GM19372 (cell line): Measurements from ENCODE around the gene STIMATE.

Experiments
- ATAC-seq: cut with Tn5 transposase; IDR thresholded peaks from one replicate; pipeline ENCODE4 v1.9.1; 2021; ENCODE audit warnings: mild to moderate bottlenecking, low read depth, moderate library complexity; ENCODE audit not compliant: unreplicated experiment

The STIMATE gene

GRCh38 chr3:52895418-52895817 is 1.9 kb downstream of the STIMATE start:
- no peak for ATAC-seq

GRCh38 chr3:52894756-52895155 is 2.6 kb downstream of the STIMATE start:
- ATAC-seq = no peak

GRCh38 chr3:52893723-52894122 is 3.6 kb downstream of the STIMATE start:
- ATAC-seq = no peak

- no peak for ATAC-seq
Measured at GRCh38 chr3:52892625-52893311, 4.6 kb downstream of the STIMATE start.

- ATAC-seq = no peak
Measured at GRCh38 chr3:52892290-52892624, 5.1 kb downstream of the STIMATE start.

- ATAC-seq = no peak
Measured at GRCh38 chr3:52891615-52892081, 5.7 kb downstream of the STIMATE start.

- no peak for ATAC-seq
Measured at GRCh38 chr3:52891164-52891563, 6.2 kb downstream of the STIMATE start.

GRCh38 chr3:52890735-52891134 is 6.6 kb downstream of the STIMATE start:
- no peak for ATAC-seq

- ATAC-seq = no peak
Measured at GRCh38 chr3:52889901-52890300, 7.4 kb downstream of the STIMATE start.

GRCh38 chr3:52887166-52887565 is 10.2 kb downstream of the STIMATE start:
- no peak for ATAC-seq

- no peak for ATAC-seq
Measured at GRCh38 chr3:52886049-52886730, 11.2 kb downstream of the STIMATE start.

- ATAC-seq = no peak
Measured at GRCh38 chr3:52882377-52882776, 15.0 kb downstream of the STIMATE start.

GRCh38 chr3:52881871-52882270 is 15.5 kb downstream of the STIMATE start:
- ATAC-seq = no peak

GRCh38 chr3:52880474-52880873 is 16.9 kb downstream of the STIMATE start:
- no peak for ATAC-seq

GRCh38 chr3:52880047-52880446 is 17.3 kb downstream of the STIMATE start:
- no peak for ATAC-seq

- no peak for ATAC-seq
Measured at GRCh38 chr3:52879581-52879980, 17.8 kb downstream of the STIMATE start.

- ATAC-seq = no peak
Measured at GRCh38 chr3:52879090-52879489, 18.3 kb downstream of the STIMATE start.

- no peak for ATAC-seq
Measured at GRCh38 chr3:52877085-52877484, 20.3 kb downstream of the STIMATE start.

- no peak for ATAC-seq
Measured at GRCh38 chr3:52874864-52875587, 22.3 kb downstream of the STIMATE start.

- no peak for ATAC-seq
Measured at GRCh38 chr3:52874160-52874701, 23.1 kb downstream of the STIMATE start.

- ATAC-seq = no peak
Measured at GRCh38 chr3:52873433-52874159, 23.8 kb downstream of the STIMATE start.
